Stimulated activated effector memory CD8-positive, alpha-beta T cell treated with anti-CD3 and anti-CD28 coated beads, Interleukin-12 subunit alpha, Interleukin-12 subunit beta, amount 100 ng/mL, for 72 hours (primary cell): ENCODE results near the gene OR6C68.
"Not testable (repeated sequence)": the region's sequence is repeated elsewhere in the genome, so short reads cannot be mapped to it uniquely, and the experiment has no call there.

Experiments used
- ATAC-seq: fragments of 150-1000 bp; cut with Tn5 transposase; 2 replicates; pipeline ENCODE4 v1.10.0; 2021
- DNase-seq, 2 donors: peaks; one replicate each; pipeline ENCODE4 v3.0.0; 2021 to 2022; ENCODE audit warnings: low spot score in 2 of 2
- H3K27ac Mint-ChIP-seq: one replicate; pipeline ENCODE4 v1.8.0; 2022; ENCODE audit warnings: mild to moderate bottlenecking, mixed read lengths
- H3K36me3 Mint-ChIP-seq: one replicate; pipeline ENCODE4 v1.8.0; 2022; ENCODE audit warnings: mild to moderate bottlenecking, mixed read lengths
- H3K4me1 Mint-ChIP-seq: one replicate; pipeline ENCODE4 v1.8.0; 2022; ENCODE audit warnings: mixed read lengths
- H3K4me3 Mint-ChIP-seq: one replicate; pipeline ENCODE4 v1.8.0; 2022; ENCODE audit warnings: mild to moderate bottlenecking, mixed read lengths
- H3K9me3 Mint-ChIP-seq: one replicate; pipeline ENCODE4 v1.8.0; 2022; ENCODE audit warnings: mixed read lengths

OR6C68 gene

DNA sequence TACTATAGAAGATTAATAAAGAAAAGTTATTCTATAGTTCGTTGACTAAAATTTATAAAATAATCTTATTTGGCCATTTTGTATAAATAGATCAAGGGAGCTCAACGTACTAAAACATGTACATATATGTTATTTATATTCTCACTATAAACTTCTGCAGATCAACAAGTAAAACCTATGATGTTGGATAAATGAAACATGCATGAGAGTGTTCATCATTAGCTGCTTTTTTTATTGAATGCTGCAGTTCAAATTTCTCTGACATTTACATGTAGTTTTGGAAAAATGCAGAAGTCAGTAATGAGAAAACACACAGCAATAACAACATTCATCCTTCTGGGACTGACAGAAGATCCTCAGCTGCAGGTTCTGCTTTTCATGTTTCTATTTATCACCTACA, at the start of gene OR6C68:
TSS of gene OR6C68 (plus strand) at position 301 of the 400 bp plus-strand sequence. CDS start at position 301, 0 bp downstream.
- no peaks in the 10 kb centered on the region for H3K9me3 Mint-ChIP-seq
- no peaks in the 10 kb centered on the region for H3K4me1 Mint-ChIP-seq
- DNase-seq = no peak
- ATAC-seq = no peak
- H3K4me3 Mint-ChIP-seq = no peak within 1 kb of the TSS
- H3K36me3 Mint-ChIP-seq = no peaks in the 10 kb centered on the region
- no peak within 1 kb of the TSS for H3K27ac Mint-ChIP-seq

DNA sequence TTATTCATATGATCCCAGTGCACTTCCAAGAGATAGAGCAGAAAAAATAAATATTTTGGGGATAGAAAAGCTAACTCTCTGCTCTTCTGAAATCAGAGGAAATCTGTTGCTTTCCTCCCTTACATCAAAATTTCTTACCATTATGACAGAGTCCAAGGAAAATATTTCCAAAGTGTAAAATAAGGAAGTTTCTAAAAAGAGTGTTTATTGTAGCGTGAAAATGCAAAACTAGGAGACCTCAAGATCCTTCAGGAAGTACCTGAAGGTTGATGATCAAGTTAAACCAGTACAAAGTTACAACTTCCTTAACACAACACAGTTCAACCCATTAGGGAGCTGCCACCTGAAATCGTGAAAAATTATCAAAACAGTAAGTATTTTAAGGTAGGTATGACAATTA, 48.4 kb upstream of the OR6C68 start, which contains the start of gene OR6C2:
TSS of gene OR6C2 (plus strand) at position 301 of the 400 bp plus-strand sequence. CDS start 8,138 bp downstream, outside the sequence.
- peaks cover 17% of the 10 kb centered on the region for H3K9me3 Mint-ChIP-seq
- DNase-seq (no peak), ATAC-seq (no peak)
- no peak within 1 kb of the TSS for H3K27ac Mint-ChIP-seq
- H3K4me3 Mint-ChIP-seq = no peak within 1 kb of the TSS
- H3K36me3 Mint-ChIP-seq = no peaks in the 10 kb centered on the region
- no peaks in the 10 kb centered on the region for H3K4me1 Mint-ChIP-seq

DNA sequence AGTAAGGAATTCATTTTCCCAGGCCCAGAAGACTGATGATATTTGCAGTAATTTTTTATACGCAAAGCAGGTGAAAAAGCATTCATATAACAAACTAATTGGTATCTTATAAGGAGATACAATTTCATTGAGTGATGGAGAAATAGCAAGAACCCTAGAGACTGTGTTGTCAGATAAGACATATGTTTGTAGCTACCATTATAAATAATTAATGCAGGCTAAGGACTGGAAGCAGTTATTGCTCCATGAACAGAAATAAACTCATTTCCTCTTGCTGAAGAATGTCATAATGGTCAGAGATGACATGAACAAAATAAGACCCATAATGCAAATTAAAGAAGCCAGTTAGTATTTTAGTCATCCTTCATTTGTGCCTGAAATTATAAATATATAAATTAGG, 46.8 kb upstream of the OR6C68 start:
- ATAC-seq = no peak
- Mint-ChIP-seq H3K27ac (no peak overlapping the region), H3K4me3 (no peak overlapping the region), H3K36me3 (no peaks in the 10 kb centered on the region), H3K4me1 (no peaks in the 10 kb centered on the region), H3K9me3 (peaks cover 8% of the 10 kb centered on the region)
- no peak for DNase-seq

DNA sequence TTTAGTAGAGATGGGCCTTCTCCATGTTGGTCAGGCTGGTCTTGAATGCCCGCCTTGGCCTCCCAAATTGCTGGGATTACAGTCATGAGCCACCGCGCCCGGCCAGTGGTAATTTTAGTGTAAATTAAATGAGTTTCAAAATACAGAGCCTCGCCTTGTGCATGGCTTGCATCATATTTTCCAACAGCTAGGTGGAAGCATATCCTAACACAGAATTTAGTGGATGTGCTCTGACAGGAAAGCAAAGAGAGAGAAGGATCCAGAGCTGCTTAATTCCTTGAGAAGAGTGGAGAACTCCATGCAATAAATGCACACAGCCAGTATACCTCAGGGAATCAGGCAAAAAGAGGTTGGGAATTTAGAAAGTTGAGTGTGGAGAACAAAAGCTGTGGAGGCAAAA, 45.9 kb upstream of the OR6C68 start:
- no peak overlapping the region for H3K4me3 Mint-ChIP-seq
- ATAC-seq (no peak), DNase-seq (no peak)
- H3K9me3 Mint-ChIP-seq = peaks cover 2% of the 10 kb centered on the region
- no peak overlapping the region for H3K27ac Mint-ChIP-seq
- H3K36me3 Mint-ChIP-seq = no peaks in the 10 kb centered on the region
- no peaks in the 10 kb centered on the region for H3K4me1 Mint-ChIP-seq

DNA sequence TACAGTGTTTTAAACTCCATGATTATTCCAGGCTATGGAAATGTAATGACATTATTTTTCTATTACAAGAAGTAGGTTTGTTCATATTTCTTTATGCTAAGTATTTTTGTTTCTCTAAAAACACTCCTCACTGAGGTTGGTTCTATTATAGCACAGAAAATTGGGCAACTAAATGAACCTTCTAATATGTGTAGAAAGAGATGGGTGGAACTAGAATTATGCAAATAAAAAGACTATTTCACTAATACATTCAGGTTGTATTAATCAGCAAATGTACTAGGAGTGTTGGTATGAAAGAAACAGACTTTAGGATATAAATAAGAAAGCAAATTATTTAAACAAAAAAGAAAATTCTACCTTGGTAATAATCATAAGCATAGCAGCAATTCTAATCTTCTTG, 43.4 kb upstream of the OR6C68 start:
- ATAC-seq (no peak), DNase-seq (no peak)
- Mint-ChIP-seq H3K4me3 (no peak overlapping the region), H3K36me3 (no peaks in the 10 kb centered on the region), H3K27ac (no peak overlapping the region), H3K4me1 (no peaks in the 10 kb centered on the region), H3K9me3 (no peaks in the 10 kb centered on the region)

DNA sequence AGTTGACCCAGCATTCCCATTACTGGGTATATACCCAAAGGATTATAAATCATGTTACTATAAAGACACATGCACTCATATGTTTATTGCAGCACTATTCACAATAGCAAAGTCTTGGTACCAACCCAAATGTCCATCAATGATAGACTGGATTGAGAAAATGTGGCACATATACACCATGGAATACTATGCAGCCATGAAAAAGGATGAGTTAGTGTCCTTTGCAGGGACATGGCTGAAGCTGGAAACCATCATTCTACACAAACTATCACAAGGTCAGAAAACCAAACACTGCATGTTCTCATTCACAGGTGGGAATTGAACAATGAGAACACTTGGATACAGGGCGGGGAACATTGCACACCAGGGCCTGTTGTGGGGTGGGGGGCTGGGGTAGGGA, 27.3 kb upstream of the OR6C68 start:
- not testable (repeated sequence) for H3K9me3 Mint-ChIP-seq, H3K4me1 Mint-ChIP-seq, H3K4me3 Mint-ChIP-seq, DNase-seq, ATAC-seq, H3K27ac Mint-ChIP-seq, H3K36me3 Mint-ChIP-seq

DNA sequence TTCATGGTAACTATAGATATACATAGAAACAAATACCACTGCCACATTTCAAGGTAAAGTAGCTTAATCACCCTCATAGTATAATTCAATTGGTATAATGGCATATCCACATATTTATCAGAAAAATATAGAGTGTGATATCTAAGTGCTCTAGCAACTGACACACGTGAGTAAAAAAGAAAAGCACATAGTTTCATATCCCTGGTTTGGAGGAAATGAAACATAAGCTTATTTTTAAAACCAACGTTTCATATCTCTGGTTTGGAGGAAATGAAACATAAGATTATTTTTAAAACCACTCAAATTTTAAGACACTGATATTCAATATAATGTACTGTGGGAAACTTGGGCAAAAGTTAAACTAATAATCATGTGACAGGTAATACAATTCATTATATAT, 24.3 kb upstream of the OR6C68 start:
- H3K9me3 Mint-ChIP-seq = no peaks in the 10 kb centered on the region
- no peak for ATAC-seq

DNA sequence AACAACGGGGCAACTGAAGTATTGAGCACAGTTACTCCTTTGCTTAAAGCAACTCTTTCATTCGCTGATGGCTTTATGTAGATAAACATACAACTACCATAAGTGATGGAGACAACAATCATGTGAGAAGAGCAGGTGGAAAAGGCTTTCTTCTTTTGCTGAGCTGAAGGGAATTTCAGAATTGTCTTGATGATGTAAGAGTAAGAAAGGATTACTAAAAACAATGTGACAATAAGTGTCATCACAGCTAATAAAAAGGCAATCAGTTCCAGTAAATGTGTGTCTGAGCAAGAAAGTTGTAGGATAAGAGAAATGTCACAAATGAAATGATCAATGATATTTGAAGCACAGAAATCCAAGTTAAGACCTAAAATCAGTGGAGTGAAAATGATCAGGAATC, 22.9 kb upstream of the OR6C68 start:
- ATAC-seq = no peak
- Mint-ChIP-seq H3K4me1 (no peaks in the 10 kb centered on the region), H3K4me3 (no peak overlapping the region), H3K36me3 (no peaks in the 10 kb centered on the region), H3K27ac (no peak overlapping the region), H3K9me3 (no peaks in the 10 kb centered on the region)
- DNase-seq = no peak

More for the DNA sequence above, 24.3 kb upstream of the OR6C68 start:
- Mint-ChIP-seq H3K4me1 (no peaks in the 10 kb centered on the region), H3K36me3 (no peaks in the 10 kb centered on the region), H3K4me3 (no peak overlapping the region), H3K27ac (no peak overlapping the region)
- DNase-seq = no peak

DNA sequence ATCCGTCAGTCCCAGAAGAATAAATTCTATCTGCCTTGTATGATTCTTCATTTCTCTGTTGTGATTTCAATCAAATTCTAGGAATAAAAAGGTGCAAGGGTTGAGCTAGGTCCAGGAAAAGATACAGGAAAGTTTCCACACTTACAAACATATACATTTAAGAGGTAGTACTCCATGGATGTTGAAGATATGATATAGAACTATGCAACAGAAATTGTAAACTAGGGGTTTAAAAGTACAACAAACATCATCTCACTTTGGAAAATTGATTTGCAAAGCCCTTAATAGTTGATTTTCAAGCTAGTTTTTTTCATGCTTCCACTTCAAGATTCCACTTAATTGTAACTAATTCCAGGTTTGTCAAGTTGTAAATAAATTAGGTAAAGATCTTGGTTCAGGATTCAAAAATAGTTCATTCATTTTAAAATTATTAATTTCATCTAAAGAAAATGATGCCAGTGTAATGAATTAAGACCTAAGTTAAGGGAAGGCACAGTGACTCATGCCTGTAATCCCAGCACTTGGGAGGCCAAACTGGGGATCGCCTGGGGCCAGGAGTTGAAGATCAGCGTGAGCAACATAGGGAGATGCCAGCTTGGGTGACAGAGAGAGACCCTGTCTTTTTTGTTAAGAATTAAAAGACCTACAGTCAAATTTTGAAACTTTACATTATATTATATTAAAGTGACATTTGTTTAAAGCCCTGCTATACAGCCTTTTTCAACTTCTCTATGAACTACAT, 21.9 kb upstream of the OR6C68 start, which contains the start of gene OR6C70:
TSS of gene OR6C70 (minus strand) at position 51 of the 742 bp plus-strand sequence. CDS start at position 51, 0 bp downstream.
- Mint-ChIP-seq H3K36me3 (no peaks in the 10 kb centered on the region), H3K4me1 (no peaks in the 10 kb centered on the region), H3K4me3 (no peak within 1 kb of the TSS), H3K27ac (no peak within 1 kb of the TSS), H3K9me3 (no peaks in the 10 kb centered on the region)
- no peak for DNase-seq
- ATAC-seq = no peak

DNA sequence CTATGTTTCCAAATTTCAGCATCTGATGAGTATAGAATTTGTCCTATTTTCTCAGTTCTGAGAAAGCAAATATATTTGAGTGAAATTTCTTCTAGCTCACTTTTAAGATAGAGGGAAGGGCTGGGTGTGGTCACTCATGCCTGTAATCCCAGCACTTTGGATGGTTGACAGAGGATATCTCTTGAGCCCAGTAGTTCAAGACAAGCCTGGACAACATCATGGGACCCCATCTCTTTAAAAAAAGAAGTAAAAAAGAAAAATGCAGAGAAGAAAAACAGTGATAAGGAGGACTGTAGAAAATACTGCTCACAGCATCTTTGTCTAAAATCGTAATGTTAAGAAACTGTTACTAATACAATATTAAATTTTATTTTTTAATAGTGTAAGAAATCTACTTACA, 19.9 kb upstream of the OR6C68 start:
- ATAC-seq (no peak), DNase-seq (no peak)
- no peak overlapping the region for H3K27ac Mint-ChIP-seq
- no peaks in the 10 kb centered on the region for H3K36me3 Mint-ChIP-seq
- no peak overlapping the region for H3K4me3 Mint-ChIP-seq
- H3K4me1 Mint-ChIP-seq = no peaks in the 10 kb centered on the region
- no peaks in the 10 kb centered on the region for H3K9me3 Mint-ChIP-seq

DNA sequence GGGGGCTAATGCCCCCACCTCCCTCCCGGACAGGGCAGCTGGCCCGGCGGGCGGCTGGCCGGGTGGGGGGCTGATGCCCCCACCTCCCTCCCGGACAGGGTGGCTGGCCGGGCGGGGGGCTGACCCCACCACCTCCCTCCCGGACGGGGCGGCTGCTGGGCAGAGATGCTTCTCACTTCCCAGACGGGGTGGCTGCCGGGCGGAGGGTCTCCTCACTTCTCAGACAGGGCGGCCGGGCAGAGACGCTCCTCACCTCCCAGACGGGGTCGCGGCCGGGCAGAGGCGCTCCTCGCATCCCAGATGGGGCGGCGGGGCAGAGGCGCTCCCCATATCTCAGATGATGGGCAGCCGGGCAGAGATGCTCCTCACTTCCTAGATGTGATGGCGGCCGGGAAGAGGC, 13.0 kb upstream of the OR6C68 start:
- not testable (repeated sequence) for H3K27ac Mint-ChIP-seq, H3K4me1 Mint-ChIP-seq, DNase-seq, H3K9me3 Mint-ChIP-seq, H3K4me3 Mint-ChIP-seq, ATAC-seq, H3K36me3 Mint-ChIP-seq

DNA sequence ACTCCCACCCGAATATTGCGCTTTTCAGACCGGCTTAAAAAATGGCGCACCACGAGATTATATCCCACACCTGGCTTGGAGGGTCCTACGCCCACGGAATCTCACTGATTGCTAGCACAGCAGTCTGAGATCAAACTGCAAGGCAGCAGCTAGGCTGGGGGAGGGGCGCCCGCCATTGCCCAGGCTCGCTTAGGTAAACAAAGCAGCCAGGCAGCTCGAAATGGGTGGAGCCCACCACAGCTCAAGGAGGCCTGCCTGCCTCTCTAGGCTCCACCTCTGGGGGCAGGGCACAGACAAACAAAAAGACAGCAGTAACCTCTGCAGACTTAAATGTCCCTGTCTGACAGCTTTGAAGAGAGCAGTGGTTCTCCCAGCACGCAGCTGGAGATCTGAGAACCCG, 7.9 kb upstream of the OR6C68 start:
- H3K4me3 Mint-ChIP-seq, H3K36me3 Mint-ChIP-seq, ATAC-seq, H3K9me3 Mint-ChIP-seq, H3K27ac Mint-ChIP-seq, H3K4me1 Mint-ChIP-seq, DNase-seq: not testable (repeated sequence)

DNA sequence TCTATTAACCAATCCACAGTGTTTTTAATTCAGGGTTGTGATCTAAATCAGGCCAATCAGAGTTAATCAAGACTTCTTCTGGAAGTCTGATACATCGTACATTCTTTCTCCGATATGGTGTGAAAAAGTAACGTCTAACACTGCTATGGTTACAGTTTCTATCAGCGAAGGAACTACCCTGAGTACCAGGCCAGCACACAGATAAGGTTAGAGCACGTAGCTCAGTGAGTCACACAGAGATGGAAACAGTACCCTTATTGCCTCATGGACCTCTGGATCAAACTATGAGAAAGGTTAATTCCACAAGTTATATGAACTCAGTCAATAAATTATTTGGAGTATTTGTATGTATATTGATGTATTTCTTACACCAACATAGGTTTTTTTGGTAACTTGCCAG, 3.3 kb downstream of the OR6C68 start:
- ATAC-seq = no peak
- no peak overlapping the region for H3K27ac Mint-ChIP-seq
- no peaks in the 10 kb centered on the region for H3K9me3 Mint-ChIP-seq
- H3K4me3 Mint-ChIP-seq = no peak overlapping the region
- DNase-seq = no peak
- H3K4me1 Mint-ChIP-seq = no peaks in the 10 kb centered on the region
- no peaks in the 10 kb centered on the region for H3K36me3 Mint-ChIP-seq

DNA sequence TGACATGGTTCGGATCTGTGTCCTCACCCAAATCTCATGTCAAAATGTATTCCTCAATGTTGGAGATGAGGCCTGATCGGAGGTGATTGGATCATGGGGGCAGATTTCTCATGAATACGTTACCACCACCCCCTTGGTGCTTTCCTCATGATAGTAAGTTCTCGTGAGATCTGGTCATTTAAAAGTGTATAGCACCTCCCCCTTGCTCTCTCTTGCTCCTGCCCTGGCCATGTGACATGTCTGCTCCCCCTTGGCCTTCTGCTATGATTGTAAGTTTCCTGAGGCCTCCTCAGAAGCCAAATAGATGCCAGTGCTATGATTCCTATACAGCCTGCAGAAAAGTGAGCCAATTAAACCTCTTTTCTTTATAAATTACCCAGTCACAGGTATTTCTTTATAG, 7.1 kb downstream of the OR6C68 start:
- DNase-seq = no peak
- no peaks in the 10 kb centered on the region for H3K36me3 Mint-ChIP-seq
- H3K4me3 Mint-ChIP-seq = no peak overlapping the region
- no peak for ATAC-seq
- H3K4me1 Mint-ChIP-seq = no peaks in the 10 kb centered on the region
- no peaks in the 10 kb centered on the region for H3K9me3 Mint-ChIP-seq
- H3K27ac Mint-ChIP-seq = no peak overlapping the region

DNA sequence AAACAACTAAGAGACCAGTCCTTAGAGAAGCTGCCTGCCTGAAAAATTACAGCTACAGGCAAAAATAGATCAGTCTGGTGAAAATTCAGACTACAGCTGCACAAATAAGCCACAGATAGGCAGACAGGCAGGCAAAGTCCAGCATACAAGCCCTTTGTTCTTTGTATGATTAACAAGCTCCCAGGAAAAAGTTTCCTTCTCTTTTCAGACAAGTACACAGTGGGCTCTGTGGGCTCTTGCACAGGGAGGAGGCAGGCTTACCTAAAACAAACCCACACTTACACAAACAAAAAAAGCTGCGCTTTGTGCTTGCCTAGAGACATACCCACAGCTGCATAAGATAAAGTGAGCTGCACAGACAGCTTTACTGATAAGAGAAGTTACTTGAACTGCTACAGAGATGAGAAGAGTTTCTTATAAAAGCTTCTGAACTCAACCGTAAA, 7.7 kb downstream of the OR6C68 start:
- Mint-ChIP-seq H3K9me3 (no peaks in the 10 kb centered on the region), H3K4me3 (no peak overlapping the region), H3K4me1 (no peaks in the 10 kb centered on the region), H3K27ac (no peak overlapping the region), H3K36me3 (no peaks in the 10 kb centered on the region)
- no peak for DNase-seq
- no peak for ATAC-seq

DNA sequence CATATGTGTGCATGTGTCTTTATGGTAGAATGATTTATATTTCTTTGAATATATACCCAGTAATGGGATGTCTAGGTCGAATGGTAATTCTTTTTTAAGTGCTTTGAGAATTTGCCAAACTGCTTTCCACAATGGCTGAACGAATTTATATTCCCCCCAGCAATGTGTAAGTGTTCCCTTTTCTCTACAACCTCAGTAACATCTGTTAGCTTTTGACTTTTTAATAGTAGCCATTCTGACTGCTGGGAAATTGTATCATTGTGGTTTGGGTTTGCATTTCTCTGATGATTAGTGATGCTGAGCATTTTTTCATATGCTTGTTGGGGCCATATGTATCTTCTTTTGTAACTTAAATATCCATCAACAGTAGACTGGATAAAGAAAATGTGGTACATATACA, 9.4 kb downstream of the OR6C68 start:
- H3K9me3 Mint-ChIP-seq = no peaks in the 10 kb centered on the region
- no peak for ATAC-seq
- DNase-seq = no peak
- H3K36me3 Mint-ChIP-seq = no peaks in the 10 kb centered on the region
- H3K4me3 Mint-ChIP-seq = no peak overlapping the region
- H3K27ac Mint-ChIP-seq = no peak overlapping the region
- H3K4me1 Mint-ChIP-seq = no peaks in the 10 kb centered on the region
